G401 (cell line): ENCODE results near the gene AREL1. TPM values are rescaled to one million over a fixed set of nuclear protein-coding genes. Genes with fewer than 3 reads are reported as not detected.
A peak's percentile ranks its signal among the peaks of the same experiment; 100 is the strongest.

Experiments
- DNase-seq: peaks from one replicate; pipeline ENCODE4 v3.0.0-alpha.2; 2015; ENCODE audit warnings: low spot score
- in situ Hi-C: cut with HindIII; loops from 2 replicates; pipeline ENCODE4 v1.10.0; 2016; ENCODE audit warnings: low sequenced_read_pairs, mixed read lengths
- total RNA-seq: library from RNA; depleted of rRNA; stranded (reverse); fragments of >200 nt; shearing (Covaris generic); gene quantifications from 2 replicates; pipeline ENCODE4 v1.2.3, GENCODE V29; 2014; rRNA removed

The AREL1 gene
- total RNA-seq, 1 experiment from 2014 or later, result 27.9 TPM

DNA sequence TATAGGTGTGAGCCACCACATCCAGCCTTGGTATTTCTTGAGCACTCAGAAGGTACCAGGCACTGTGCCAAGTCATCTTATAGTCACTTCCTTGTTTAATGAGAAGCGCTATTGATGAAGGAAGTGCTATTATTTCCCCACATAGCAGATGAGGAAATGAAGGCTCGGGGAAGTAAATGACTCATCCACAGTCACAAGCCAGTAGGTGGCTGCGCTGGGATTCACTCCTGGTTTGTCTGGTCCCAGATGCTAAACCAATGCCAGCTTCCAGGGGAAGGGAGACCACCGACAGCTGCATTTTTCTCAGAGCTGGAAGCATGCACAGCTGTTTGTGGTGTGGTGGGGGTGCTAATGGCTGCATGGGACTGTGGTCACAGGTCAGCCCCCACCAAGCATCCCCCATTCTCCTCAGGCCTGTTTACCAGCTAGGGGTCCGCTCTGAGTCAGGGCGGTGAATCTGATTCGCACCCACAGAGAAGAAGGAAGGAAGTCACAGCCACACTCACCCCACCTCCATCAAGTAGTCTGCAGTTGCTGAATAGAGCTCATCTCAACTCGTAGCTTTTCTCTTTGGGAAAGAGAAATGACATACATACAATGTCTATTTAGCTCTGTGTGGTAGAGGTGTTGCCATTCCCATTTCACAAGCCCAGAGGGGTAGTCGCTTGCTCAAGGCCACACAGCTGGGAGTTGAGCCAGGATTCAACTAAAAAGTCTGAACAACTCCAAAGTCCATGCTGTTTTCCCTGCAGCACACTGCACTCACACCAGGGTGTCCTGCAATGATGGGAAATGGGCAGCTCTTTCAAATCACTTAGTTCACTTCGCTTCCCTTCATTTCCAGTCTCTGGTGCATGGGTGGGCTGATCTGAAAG lies 94.6 kb downstream of the AREL1 start:
- in situ Hi-C loops, result no loop called here
- no peak for DNase-seq

GRCh38 chr14:74616996-74617700 lies 95.7 kb downstream of the AREL1 start:
- in situ Hi-C loops, result no loop called here
- DNase-seq, result no peak

DNA sequence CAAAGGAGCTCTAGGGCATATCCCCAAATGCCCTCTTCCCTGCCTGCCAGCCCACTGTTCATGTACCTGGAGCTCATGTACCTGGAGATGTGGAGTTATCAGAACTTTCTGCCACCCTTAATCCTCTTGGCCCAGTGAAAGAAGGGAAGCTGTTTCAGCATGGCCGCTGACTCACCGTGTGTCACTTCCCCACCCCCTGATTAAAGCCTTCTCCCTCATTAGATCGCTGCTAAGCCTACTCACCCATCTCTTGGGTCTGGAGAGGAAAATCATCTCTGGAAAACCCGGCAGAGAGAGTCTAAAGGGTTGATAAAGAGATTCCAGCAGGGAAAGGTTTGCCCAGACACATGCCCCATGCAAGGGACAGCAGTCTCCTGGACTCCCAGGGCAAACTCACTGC lies 96.4 kb downstream of the AREL1 start:
- in situ Hi-C loops, result no loop called here
- no peak for DNase-seq

DNA sequence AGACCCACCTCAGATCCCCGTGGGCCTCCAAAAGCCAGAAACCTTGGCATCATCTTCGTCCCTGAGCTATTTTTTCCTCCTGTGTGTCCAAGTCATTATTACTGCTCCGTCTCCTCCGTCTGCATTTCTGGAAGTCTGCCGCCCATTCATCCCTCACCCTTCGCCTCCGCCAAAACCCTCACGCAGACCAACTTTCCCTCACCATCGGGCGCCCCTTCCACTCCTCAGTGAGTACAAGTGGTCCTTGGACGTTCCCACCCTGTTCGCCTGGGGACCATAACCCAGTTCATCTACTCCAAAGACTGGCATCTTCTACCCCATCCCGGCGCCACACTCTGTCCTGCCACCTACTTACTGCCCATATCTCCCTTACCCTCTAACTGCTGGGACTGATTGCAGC lies 97.1 kb downstream of the AREL1 start:
- in situ Hi-C loops, result no loop called here

DNA sequence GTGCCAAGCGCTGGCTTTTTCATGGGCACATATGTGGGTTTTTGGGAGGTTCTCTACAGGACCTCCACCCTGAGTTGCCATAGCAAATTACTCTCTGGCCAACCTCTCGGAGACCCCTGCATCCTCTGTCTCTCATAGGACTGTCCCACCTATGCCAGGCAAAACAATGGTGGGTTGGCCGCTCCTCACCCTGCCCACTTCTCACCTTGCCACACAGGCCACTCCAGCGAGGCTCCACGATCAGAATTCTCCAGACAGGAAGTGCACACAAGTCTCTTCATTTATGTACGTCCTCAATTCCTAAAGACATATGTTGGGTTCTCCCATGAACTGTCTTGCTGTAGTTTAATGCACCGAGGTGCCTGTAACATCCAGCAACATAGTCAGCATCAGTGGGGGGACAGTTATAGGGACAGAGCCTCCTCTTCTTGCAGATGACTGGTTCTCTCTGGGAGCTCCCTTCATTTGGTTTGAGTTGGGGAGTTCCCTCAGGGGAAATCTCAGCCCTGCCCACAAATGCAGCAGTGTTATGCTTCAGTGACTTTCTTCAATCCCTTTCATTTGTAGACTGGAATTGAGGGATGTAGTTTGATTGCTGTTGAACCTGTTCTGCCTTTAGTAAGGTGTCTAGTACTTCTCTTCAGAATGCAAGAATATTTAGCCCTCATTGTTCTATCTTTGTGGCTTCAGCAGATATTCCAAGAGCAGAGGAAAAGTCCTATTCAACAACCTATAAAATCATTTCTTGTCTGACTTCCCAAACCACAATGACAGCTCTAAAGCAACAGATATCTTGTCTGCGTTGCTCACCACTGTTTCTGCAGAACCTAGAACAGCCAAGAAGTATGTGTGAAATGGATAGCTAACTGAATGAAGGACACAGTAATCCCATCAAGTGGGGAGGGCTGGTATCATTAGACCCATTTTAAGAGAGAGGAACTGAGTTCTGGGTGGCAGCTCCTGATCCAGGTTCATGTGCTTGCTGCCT lies 98.1 kb downstream of the AREL1 start:
- no peak for DNase-seq
- in situ Hi-C loops, result no loop called here

More for the DNA sequence above, 97.1 kb downstream of the AREL1 start:
- no peak for DNase-seq

- in situ Hi-C loops, result no loop called here
- DNase-seq, result no peak
These were observed 99.5 kb downstream of the AREL1 start for GRCh38 chr14:74613211-74613914.

GRCh38 chr14:74612350-74613021 lies 100.4 kb downstream of the AREL1 start:
- in situ Hi-C loops, result no loop called here
- peak; percentile 41 for DNase-seq

- DNase-seq, result no peak
These were observed 101.1 kb downstream of the AREL1 start, which contains the start of gene LTBP2 for GRCh38 chr14:74611650-74612349. Gene LTBP2, minus strand, starts transcription at chr14:74612237. Its CDS starts 293 bp downstream, at chr14:74611944.

More at GRCh38 chr14:74611650-74612349, 101.1 kb downstream of the AREL1 start, which contains the start of gene LTBP2:
- in situ Hi-C loops, result no loop called here

Other genes with a start within 250 kb of the AREL1 start
- 130 and 177 TPM in 2 replicates for gene NPC2, start 219.8 kb downstream of the AREL1 start, total RNA-seq
- gene ISCA2, start 219.3 kb downstream of the AREL1 start, total RNA-seq, result 44.6 and 78.7 TPM in 2 replicates
- 30.0 and 33.4 TPM in 2 replicates for gene LTBP2, start 100.8 kb downstream of the AREL1 start, total RNA-seq
- 51.4 and 63.4 TPM in 2 replicates for gene FCF1, start 64 bp upstream of the AREL1 start, total RNA-seq
- gene YLPM1, start 50.2 kb upstream of the AREL1 start, total RNA-seq, result 10.4 and 12.2 TPM in 2 replicates
- not detected in 2 replicates for gene PROX2, start 163.1 kb upstream of the AREL1 start, total RNA-seq
- gene DLST, start 168.8 kb upstream of the AREL1 start, total RNA-seq, result 93.5 and 101 TPM in 2 replicates
- gene RPS6KL1, start 210.2 kb upstream of the AREL1 start, total RNA-seq, result 31.0 and 33.7 TPM in 2 replicates
- gene PGF, start 242.5 kb upstream of the AREL1 start, total RNA-seq, result 1.8 and 3.9 TPM in 2 replicates